Skin epidermis (tissue), 12 donors: ENCODE results near the gene PARP14.
"Not testable (repeated sequence)": the region's sequence is repeated elsewhere in the genome, so short reads cannot be mapped to it uniquely, and the experiment has no call there.

ENCODE experiments used
- H3K27ac ChIP-seq, 21 experiments: fragments of 200-600 bp; sonication (generic) in 11 of 21; one replicate each; pipeline ENCODE4 v1.5.0; 2020; ENCODE audit warnings: mild to moderate bottlenecking in 3 of 21, inconsistent platforms in 2 of 21, moderate library complexity in 2 of 21
- H3K4me3 ChIP-seq, 7 experiments: fragments of 200-600 bp; sonication (generic) in 2 of 7; one replicate each; pipeline ENCODE4 v1.5.0; 2020; ENCODE audit warnings: inconsistent platforms in 2 of 7, mild to moderate bottlenecking in 2 of 7, moderate library complexity in 1 of 7

The PARP14 gene

GRCh38 chr3:122710616-122711251 is 30.1 kb downstream of the PARP14 start:
- not testable (repeated sequence) for H3K27ac ChIP-seq, H3K4me3 ChIP-seq

- no peak overlapping the region for H3K4me3 ChIP-seq
- H3K27ac ChIP-seq = no peak overlapping the region
These were observed 33.6 kb downstream of the PARP14 start for GRCh38 chr3:122714273-122714672.

- H3K27ac ChIP-seq = no peak overlapping the region
- no peak overlapping the region for H3K4me3 ChIP-seq
These were observed 36.0 kb downstream of the PARP14 start for GRCh38 chr3:122716667-122717066.

- Histone ChIP-seq H3K4me3 (no peak overlapping the region), H3K27ac (no peak overlapping the region)
These were observed 38.8 kb downstream of the PARP14 start for GRCh38 chr3:122719273-122719921.

GRCh38 chr3:122725106-122725505 is 44.5 kb downstream of the PARP14 start:
- H3K4me3 ChIP-seq = no peak overlapping the region
- no peak overlapping the region for H3K27ac ChIP-seq

GRCh38 chr3:122727294-122727693 is 46.7 kb downstream of the PARP14 start:
- Histone ChIP-seq H3K4me3 (no peak overlapping the region), H3K27ac (no peak overlapping the region)

GRCh38 chr3:122727766-122728165 is 47.1 kb downstream of the PARP14 start:
- Histone ChIP-seq H3K27ac (peak overlapping the region in 1 of 21 experiments; percentile 17), H3K4me3 (no peak overlapping the region)

GRCh38 chr3:122728186-122728585 is 47.5 kb downstream of the PARP14 start:
- H3K27ac ChIP-seq = no peak overlapping the region
- H3K4me3 ChIP-seq = no peak overlapping the region

- Histone ChIP-seq H3K4me3 (no peak overlapping the region), H3K27ac (no peak overlapping the region)
These were observed 48.3 kb downstream of the PARP14 start for GRCh38 chr3:122728756-122729514.

- no peak overlapping the region for H3K27ac ChIP-seq
- no peak overlapping the region for H3K4me3 ChIP-seq
These were observed 49.6 kb downstream of the PARP14 start for GRCh38 chr3:122730240-122730639.

- not testable (repeated sequence) for H3K4me3 ChIP-seq, H3K27ac ChIP-seq
These were observed 52.3 kb downstream of the PARP14 start for GRCh38 chr3:122732682-122733525.

GRCh38 chr3:122739172-122739571 is 58.5 kb downstream of the PARP14 start:
- H3K27ac ChIP-seq = no peak overlapping the region
- no peak overlapping the region for H3K4me3 ChIP-seq

- Histone ChIP-seq H3K27ac (no peak overlapping the region), H3K4me3 (no peak overlapping the region)
These were observed 61.6 kb downstream of the PARP14 start for GRCh38 chr3:122742234-122742633.

- H3K4me3 ChIP-seq = no peak overlapping the region
- H3K27ac ChIP-seq = no peak overlapping the region
These were observed 63.0 kb downstream of the PARP14 start for GRCh38 chr3:122743581-122744120.

- H3K4me3 ChIP-seq = no peak overlapping the region
- no peak overlapping the region for H3K27ac ChIP-seq
These were observed 64.9 kb downstream of the PARP14 start for GRCh38 chr3:122745369-122746021.

- not testable (repeated sequence) for H3K27ac ChIP-seq
These were observed 66.7 kb downstream of the PARP14 start for GRCh38 chr3:122747295-122747694.

GRCh38 chr3:122748347-122748746 is 67.7 kb downstream of the PARP14 start:
- no peak overlapping the region for H3K27ac ChIP-seq
- no peak overlapping the region for H3K4me3 ChIP-seq

More at GRCh38 chr3:122747295-122747694, 66.7 kb downstream of the PARP14 start:
- not testable (repeated sequence) for H3K4me3 ChIP-seq

GRCh38 chr3:122754929-122755328 is 74.3 kb downstream of the PARP14 start:
- no peak overlapping the region for H3K4me3 ChIP-seq
- no peak overlapping the region for H3K27ac ChIP-seq

GRCh38 chr3:122755491-122755890 is 74.9 kb downstream of the PARP14 start:
- Histone ChIP-seq H3K27ac (no peak overlapping the region), H3K4me3 (no peak overlapping the region)
